HPDE6-E6E7 (cell line): ENCODE data around the gene GPR65.
"Not testable (repeated sequence)": the region's sequence is repeated elsewhere in the genome, so short reads cannot be mapped to it uniquely, and the experiment has no call there.

ENCODE experiments used
- DNase-seq: peaks from one replicate; pipeline ENCODE4 v3.0.0; 2011; ENCODE audit warnings: missing footprints; ENCODE audit errors: extremely low spot score

GPR65 gene

DNA sequence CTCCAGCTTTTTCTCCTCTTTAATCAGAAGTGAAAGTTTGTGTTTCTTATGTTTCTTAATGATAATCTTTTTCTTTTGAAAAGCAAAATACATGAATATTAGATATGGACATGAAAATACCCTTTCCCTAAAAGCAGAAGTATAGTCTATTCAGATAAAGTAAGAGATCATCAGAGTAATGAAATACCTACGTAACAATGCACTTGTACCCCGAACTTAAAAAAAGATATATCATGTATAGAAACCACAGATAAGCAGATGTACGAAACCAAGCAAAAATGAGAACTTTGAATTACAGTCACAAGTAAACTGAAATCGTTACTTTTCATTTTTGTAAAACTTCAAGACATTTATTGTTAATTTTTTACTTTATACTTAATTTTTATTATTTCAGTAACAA is 1.5 kb upstream of the GPR65 start:
- DNase-seq, result no peak

DNA sequence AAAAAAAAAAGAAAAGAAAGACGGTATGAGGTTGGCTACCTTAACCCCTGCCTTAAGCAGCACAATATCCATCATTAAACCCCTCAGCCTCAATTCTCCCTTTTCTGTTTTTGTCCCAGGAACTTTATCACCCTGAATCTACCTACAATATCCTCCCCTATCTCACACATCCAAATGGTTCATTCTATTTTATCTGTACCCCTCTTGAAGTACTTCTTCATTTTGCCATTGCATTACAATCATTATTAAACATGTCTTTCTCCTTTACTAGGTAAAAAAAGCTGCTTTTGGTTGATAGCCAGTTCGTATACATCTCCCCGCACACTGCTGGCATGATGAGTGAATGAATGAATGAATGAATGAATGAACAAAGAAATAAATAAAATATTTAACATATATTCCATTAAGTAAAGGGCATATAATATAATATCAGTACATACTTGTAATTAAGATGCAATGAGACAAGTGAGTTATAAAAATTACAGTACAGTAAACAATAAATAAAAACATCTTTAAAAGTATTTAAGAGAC is 364 bp upstream of the GPR65 start:
- no peak for DNase-seq

DNA sequence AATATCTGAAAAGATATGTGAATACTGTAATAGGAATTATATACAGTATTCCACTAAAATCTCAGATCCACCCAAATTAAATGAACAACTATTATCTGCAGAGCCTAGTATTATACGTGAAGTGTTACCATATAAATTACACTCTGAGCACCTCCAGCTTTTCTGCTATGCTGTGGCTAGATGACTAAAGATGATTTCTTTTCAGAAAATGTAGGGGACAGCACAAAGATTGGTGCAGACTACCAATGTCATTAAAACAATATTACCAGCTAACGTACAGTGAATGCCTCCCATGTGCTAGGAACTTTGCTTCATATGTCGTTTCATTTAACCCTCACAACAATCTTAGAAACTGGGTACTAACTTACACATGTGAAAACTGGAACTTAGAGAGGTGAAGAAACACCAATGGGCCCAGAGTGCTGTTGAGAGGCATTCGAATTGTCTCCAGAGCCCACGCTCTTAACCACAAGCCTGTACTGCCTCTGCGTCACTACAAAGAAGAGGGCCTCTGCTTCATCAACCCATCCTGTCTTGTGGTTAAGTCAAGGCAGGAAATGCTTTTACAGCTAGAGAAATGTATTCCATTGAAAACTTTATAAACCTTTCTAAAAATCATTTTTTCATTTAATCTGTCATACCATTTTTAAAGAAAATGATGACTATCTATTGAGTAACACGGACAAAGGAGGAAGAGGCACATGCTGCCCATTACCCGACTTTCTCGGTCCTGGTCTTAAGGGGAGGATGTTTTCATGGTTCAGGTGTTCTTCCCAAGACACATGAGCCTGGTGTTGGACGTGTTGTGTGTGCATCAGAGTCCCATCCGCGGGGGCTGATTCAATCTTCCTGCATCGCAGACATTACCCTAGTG is 1.3 kb downstream of the GPR65 start:
- no peak for DNase-seq

DNA sequence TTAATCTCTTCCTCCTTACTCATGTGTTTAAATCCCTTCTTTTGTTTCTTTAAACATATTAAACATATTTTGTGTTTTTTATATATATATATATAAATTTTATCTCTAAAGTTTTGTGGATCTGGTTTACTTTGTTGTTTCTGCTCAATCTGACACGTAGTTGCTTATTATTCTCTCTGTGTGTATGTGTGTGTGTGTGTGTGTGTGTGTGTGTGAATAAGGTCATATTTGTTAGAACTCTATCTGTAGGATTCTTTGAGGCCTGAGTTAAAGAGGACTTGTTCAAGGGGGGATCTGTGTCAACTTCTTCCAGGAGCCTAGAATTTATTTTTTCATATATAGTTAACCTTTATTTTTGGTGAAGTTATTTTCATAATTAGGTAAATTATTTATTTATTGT is 2.7 kb downstream of the GPR65 start:
- no peak for DNase-seq

DNA sequence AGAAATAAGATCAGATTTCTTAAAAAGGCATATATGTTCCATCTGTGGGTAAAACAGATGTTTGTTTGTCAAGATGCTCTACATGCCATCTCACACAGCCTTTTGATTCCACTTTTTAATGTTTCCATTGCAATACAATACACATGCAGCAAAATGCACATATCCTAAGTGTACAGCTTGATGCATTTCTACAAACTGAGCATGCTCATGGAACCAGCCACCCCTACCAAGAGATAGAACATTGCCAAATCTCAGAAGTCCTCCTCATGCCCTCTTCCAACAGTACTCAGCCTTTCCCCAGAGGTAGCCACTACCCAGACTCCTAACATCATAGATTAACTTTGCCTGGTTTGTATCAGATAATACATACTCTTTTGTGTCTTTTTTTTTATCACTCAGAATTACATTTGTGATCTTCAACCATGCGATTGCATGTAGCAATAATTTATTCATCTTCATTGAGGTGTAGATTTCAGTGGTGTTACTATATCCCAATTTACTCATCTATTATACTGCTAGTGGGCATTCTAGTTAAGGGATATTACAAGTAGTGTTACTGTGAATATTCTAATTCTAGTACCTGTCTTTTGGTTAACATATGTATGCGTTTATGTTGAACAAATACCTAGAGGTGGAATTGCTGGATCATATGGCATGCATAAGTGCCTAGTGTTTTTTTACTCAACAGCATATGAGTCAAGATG is 3.3 kb downstream of the GPR65 start:
- no peak for DNase-seq

DNA sequence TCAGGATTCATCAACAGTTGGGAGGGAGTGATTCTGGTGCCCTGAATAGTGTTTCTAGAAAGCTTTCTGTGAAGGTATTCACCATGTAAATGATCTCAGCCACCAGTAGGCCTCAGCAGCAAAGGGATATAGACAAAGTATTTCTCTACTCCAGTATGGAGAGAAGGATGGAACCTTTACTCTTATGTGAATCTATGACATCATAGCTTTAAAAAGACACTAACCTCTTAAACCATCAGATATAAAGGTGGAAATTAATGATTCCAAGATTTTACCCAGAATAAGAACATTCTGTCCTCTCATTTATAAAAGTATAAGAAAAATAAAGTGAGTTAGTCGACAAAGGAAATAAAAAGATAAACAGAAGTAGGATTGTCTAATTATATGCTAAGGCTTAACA is 4.6 kb downstream of the GPR65 start:
- DNase-seq, result no peak

DNA sequence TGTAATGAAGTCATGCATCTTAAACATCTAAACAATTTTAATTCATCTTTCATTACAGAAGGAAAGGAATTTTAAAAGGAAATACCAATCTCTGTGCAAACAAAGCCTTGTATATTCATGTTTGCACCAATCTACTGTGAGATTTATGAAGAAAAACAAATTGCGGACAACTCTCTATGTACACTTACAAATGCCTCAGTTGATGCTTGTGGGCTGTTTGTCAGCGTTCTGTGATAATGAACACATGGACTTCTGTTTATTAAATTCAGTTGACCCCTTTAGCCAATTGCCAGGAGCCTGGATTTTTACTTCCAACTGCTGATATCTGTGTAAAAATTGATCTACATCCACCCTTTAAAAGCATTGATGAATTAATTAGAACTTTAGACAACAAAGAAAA is 5.4 kb downstream of the GPR65 start:
- no peak for DNase-seq

DNA sequence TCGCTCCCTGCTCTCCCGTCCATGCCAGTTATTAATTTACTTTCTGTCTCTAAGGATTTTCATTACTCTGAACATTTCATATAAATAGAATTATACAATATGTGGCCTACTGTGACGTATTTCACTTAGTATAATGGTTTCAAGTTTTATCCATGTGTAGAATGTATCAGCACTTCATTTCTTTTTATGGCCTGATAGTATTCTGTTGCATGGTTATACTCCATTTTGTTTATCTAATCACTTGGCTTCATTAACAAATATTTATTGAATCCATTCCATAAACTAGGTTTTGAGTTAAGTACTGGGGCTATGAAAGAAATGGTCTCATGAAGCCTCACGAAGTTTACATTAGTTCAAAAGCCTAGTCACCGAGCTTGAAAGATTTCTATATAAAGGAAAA is 7.6 kb downstream of the GPR65 start:
- DNase-seq, result no peak

DNA sequence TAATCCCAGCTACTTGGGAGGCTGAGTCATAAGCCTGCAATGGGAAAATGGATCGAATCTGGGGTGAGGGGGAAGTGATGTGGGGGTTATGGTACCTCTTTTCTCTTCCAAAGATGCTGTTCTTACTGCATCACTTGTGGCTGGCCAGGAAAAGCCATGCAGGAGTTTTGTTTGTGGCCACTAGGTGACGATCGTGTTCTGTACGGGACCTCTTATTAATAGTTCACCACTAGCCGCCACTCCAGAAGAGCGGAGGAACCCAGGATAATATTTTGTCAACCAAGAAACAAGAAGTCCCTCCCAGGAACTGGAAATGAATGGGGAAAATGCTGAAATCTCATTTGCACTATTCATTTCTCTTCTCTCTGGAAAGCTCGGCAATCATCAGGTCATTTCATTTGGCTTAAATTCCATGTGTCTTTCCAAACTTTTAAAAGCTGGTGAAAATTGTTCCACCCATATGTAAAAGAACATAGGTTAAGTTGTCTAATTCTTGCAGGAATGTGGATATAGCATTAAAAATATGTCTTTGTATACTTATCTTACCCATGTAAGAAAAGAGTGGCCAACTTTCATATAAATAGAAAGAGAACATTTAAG is 8.9 kb downstream of the GPR65 start:
- DNase-seq, result peak; percentile 59

DNA sequence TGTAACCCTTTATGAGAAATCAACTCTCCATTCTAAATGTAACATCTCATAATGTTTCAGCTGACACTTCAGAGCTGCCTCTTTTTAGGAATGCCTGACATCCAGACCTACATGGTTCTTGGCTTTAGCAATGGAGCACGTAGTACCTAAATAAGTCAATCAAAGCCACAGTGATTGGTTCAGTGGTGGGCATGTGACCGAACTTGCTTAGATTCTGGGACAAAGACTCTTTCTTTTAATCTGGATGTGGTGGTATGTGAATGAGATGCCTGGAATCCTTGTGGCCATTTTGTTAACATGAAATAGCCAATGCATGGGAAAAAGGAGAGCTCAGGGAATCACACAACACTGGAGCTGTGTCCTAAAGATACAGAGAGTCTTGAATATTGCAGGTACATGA is 11.8 kb downstream of the GPR65 start:
- DNase-seq, result no peak

DNA sequence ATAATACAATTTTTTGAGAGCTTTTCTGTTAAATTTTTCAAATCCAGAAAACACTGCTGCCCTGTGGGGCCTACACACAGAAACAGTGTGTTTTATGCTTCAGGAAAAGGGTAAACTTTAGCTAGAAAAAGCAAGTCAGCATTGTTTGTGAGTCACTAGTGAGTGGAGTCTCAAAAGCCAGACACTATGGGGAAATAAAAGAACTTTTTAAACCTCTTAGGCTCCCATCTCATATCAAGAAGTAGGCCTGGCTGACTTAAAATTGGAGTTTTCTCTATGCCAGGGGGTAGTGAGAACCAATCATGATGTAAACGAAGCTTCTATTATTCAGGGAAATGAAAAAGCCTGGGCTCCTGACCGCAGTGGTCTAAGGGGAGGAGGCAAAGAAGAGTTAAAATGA is 12.6 kb downstream of the GPR65 start:
- DNase-seq, result no peak

DNA sequence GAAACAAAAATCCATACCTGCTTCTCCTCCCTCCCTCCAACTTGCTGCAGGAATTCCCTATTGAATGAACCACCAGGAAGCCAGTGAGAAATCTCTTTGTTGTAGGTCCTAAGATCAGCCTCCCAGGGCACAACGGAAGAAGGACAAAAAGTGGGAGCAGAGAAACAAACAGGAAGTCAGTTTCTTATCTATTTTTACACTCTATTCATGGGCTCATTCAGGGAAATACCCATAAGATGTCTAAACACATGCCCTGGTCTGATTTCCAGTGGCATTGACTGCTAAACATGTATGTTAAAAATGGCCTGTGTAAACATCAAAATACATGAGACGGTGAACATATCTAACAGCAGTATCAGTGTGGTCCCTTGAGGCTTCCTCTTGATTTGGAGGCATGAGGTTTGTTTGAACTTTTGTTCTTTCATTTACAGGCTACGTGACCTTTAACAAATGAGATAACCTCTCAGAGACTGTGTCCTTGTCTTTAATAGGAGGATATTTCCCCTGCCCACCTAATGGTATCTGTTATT is 18.8 kb downstream of the GPR65 start:
- no peak for DNase-seq

DNA sequence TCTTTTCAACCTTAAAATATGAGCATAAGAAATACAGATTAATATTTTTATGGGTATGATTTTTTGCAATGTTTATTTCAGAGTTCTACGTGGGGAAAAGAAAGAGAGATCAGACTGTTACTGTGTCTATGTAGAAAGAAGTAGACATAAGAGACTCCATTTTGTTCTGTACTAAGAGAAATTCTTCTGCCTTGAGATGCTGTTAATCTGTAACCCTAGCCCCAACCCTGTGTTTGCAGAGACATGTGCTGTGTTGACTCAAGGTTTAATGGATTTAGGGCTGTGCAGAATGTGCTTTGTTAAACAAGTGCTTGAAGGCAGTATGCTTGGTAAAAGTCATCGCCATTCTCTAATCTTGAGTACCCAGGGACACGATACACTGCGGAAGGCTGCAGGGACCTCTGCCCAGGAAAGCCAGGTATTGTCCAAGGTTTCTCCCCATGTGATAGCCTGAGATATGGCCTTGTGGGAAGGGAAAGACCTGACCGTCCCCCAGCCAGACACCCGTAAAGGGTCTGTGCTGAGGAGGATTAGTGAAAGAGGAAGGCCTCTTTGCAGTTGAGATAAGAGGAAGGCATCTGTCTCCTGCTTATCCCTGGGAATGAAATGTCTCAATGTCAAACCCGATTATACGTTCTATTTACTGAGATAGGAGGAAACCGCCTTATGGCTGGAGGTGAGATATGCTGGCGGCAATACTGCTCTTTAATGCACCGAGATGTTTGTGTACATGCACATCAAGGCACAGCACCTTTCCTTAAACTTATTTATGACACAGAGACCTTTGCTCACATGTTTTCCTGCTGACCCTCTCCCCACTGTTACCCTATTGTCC is 19.5 kb downstream of the GPR65 start:
- not testable (repeated sequence) for DNase-seq

DNA sequence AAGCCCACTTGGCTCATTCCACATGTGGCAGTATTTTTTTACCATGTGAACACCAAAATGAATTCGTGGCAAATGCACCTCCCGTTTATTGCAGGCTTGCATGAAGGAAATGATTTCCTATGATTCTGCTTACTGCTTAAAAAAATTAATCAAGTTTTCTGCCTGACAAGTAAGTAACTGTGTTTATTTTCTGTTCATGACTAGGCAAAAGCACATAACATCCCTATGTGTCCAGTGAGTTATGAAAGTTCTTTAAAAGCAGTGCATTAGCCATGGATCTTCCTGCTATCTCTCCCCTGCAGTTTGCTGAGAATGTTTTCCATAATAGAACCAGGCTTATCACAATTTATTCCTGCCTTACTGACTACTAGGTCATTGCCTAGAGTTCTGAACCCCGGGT is 20.4 kb downstream of the GPR65 start:
- no peak for DNase-seq

DNA sequence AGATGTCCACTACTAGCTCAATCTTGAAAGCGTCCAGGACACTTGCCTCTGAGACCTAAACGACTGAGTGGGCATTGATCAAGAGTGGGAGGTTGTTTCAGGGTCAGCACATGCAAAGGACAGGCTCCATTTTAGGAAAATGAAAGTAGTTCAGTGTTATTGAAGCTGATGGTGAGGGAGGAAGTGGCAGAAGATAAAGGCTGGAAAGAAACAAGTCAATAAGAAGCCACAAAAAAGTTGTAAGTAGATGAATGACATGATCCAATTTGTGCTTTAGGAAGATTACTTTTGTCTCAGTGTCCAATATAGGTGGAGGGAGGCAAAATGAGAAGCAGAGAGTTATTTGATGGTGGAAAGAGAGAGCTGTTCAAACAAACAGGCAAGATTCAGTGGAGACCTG is 22.0 kb downstream of the GPR65 start:
- DNase-seq, result no peak

DNA sequence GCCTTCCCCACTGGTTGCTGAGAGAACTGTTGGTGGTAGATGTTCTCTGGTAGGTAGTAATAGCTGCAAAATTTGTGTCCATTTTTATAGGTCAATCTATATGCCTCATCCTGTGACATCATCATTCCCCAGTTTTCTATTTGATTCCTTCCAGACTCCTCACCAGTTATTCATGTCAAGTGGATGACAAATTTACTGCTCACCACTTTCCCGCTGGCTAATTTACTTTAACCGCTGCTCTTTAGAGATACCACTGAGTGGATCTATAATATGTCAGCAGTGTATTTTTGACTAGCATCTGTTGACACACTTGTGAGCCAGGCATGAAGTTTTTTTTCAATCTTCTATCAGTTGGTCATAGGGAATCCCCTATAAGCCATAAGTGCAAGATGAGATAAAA is 24.6 kb downstream of the GPR65 start:
- no peak for DNase-seq

DNA sequence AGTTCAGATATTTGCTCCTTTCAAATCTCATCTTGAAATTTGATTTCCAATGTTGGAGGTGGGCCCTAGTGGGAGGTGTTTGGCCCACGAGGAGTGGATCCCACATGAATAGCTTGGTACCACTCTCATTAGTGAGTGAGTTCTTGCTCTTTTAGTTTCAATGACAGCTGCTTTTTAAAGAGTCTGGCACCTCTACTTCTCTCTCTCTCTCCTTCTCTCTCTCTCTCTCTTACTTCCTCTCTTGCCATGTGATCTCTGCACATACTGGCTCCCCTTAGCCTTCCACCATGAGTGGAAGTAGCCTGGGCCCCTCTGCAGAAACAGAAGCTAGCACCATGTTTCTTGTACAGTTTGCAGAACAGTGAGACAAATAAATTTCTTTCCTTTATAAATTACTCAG is 25.1 kb downstream of the GPR65 start:
- no peak for DNase-seq

DNA sequence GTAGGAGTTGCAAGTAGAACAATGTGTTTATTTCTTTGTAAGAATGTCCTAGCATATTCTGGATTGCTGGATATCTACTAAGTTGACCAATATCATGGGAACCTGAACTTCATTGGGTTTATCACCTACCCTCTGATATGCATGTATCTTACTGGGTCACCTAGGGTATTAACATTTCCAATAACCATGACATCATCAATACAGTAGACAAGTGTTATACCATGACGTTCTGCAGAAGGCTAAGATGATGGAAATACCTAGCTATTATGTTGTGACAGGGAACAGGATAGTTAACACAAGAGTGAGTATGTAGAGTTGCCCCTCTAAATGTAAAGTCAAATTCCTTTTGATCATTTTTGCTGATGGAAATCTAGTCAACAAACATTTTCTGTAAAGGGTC is 26.0 kb downstream of the GPR65 start:
- DNase-seq, result no peak

DNA sequence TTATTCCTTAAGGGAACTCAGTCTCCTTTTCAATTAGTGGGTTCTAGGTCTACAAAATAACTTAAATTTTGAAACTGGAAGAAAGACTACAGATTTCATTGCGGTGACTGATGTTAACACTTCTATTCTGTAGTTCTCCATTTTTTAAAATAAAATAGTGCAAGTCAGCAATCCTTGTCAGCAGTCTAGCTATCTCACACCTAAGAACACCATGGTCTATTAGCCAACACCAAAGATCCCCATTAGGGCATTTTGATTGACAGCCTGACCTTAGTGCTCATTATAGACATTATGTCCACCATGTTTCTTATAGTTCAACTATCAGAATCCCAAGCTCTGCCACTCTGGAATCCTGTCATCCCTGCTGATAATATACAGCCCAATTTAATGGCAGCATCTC is 27.4 kb downstream of the GPR65 start:
- DNase-seq, result no peak

DNA sequence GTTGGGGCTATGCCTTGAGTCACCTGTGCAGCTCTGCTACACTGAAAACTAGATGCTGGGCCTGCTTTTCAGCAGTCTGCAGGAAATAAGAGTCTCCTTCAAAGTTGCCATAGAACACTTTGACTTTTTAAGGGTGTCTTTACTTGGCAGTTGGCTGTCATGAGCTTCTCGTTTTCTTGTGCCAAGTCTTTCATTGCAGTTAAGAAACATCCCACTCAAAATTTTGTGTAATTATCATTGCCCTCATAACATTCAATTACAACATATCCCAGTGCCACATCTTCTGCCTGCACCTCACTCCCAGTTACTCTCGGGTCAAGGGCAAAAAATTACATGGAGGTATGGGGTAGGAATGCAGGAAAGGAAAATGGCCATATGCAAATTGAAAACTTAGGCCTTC is 29.1 kb downstream of the GPR65 start:
- no peak for DNase-seq

DNA sequence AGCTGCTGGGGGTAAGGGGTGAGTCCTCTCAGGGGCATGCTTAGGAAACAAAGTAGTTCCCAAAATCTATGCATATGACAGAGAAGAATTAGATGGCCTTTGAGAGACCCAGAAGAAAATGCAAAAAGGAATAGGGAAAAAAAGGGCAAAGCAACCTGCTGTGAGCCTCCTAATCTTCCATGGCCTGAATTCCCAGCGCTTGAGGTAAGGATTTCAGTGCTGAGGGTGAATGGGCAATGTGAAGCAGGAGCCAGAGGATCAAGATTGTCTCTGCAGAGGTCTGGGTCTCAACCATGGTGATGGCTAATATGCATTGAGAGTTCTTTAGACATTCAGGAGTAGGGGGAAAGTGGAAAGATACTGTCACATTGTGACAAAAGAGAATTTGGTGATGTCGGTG is 31.5 kb downstream of the GPR65 start:
- no peak for DNase-seq

DNA sequence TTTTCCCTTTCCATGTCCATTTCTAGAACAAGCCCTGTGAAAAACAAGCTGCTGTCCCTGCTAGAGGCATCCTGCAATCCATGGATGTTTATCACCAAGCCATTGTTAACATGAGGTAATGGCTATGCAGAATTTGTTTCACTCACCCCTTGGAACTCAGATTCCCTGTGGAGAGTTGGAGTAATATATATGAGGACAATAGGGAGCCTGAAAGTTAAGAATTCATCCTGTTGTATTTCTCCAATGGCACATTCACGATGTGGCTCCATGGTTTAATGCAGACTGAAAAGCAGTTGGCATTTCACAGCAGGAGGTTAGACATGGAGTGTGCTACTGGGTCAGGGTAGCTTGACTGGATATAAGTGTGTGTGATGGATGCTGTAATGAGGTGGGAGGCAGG is 32.4 kb downstream of the GPR65 start:
- DNase-seq, result no peak
